WTC11 (cell line): Measurements from ENCODE around the gene COBL. TPM values are rescaled to one million over a fixed set of nuclear protein-coding genes. Genes with fewer than 3 reads are reported as not detected.

Source experiments
- ATAC-seq: fragments of 200-7000 bp; cut with Tn5 transposase; 2 replicates; pipeline ENCODE4 v1.10.0; 2021; ENCODE audit warnings: mild to moderate bottlenecking, moderate library complexity
- CTCF ChIA-PET: fragments of 300-600 bp; sonication (Branson Sonifier 250); formaldehyde crosslinking; loops from one replicate; lab custom pipeline; 2021; ENCODE audit warnings: antibody characterized with exemption; lab: Charles Lee
- POLR2A ChIA-PET: fragments of 350-600 bp; sonication (Branson Sonifier 250); formaldehyde crosslinking; loops from one replicate; lab custom pipeline; 2021; ENCODE audit warnings: antibody characterized with exemption; lab: Charles Lee
- DNase-seq: peaks from one replicate; pipeline ENCODE4 v3.0.0; 2021; ENCODE audit warnings: low spot score
- H3K27ac Mint-ChIP-seq: 2 replicates; pipeline ENCODE4 v1.8.0; 2021; ENCODE audit warnings: mixed read lengths
- H3K27me3 Mint-ChIP-seq: 2 replicates; pipeline ENCODE4 v1.8.0; 2021; ENCODE audit warnings: low read depth, mild to moderate bottlenecking, moderate library complexity, mixed read lengths
- H3K36me3 Mint-ChIP-seq: 2 replicates; pipeline ENCODE4 v1.8.0; 2021; ENCODE audit warnings: mixed read lengths
- H3K4me1 Mint-ChIP-seq: 2 replicates; pipeline ENCODE4 v1.8.0; 2022; ENCODE audit warnings: mixed read lengths
- H3K4me3 Mint-ChIP-seq: 2 replicates; pipeline ENCODE4 v1.8.0; 2021; ENCODE audit warnings: mild to moderate bottlenecking, moderate library complexity, mixed read lengths
- H3K9me3 Mint-ChIP-seq: 2 replicates; pipeline ENCODE4 v1.8.0; 2021; ENCODE audit warnings: mixed read lengths
- ATF1 ChIP-seq: sonication (generic); formaldehyde crosslinking; IDR thresholded peaks from 2 replicates; pipeline ENCODE4 v1.8.1; 2023; ENCODE audit warnings: mild to moderate bottlenecking, moderate library complexity, missing genetic modification reagents
- CREM ChIP-seq: sonication (generic); formaldehyde crosslinking; IDR thresholded peaks from 2 replicates; pipeline ENCODE4 v1.8.1; 2022; ENCODE audit warnings: mild to moderate bottlenecking, missing genetic modification reagents, moderate library complexity
- E2F4 ChIP-seq: sonication (generic); formaldehyde crosslinking; IDR thresholded peaks from 2 replicates; pipeline ENCODE4 v1.8.1; 2022; ENCODE audit warnings: low read depth, mild to moderate bottlenecking, moderate library complexity, missing genetic modification reagents, borderline replicate concordance
- FOXJ3 ChIP-seq: sonication (generic); formaldehyde crosslinking; IDR thresholded peaks from 2 replicates; pipeline ENCODE4 v1.9.0; 2021; ENCODE audit warnings: missing genetic modification reagents, mild to moderate bottlenecking, borderline replicate concordance
- FOXK1 ChIP-seq: sonication (generic); formaldehyde crosslinking; IDR thresholded peaks from 2 replicates; pipeline ENCODE4 v1.8.0; 2022; ENCODE audit warnings: mild to moderate bottlenecking, moderate library complexity, missing genetic modification reagents
- GTF2I ChIP-seq: fragments of 250-450 bp; sonication (Bioruptor Pico); conservative IDR thresholded peaks from 2 replicates; pipeline ENCODE4 v1.4.0; 2021; ENCODE audit warnings: mild to moderate bottlenecking
- MXD4 ChIP-seq: fragments of 250-450 bp; sonication (Bioruptor Pico); IDR thresholded peaks from 2 replicates; pipeline ENCODE4 v1.8.0; 2021; ENCODE audit warnings: mild to moderate bottlenecking, moderate library complexity, borderline replicate concordance
- MYBL2 ChIP-seq: sonication (generic); formaldehyde crosslinking; IDR thresholded peaks from 2 replicates; pipeline ENCODE4 v1.8.1; 2023; ENCODE audit warnings: mild to moderate bottlenecking, moderate library complexity, missing genetic modification reagents
- NR1H2 ChIP-seq: sonication (generic); formaldehyde crosslinking; IDR thresholded peaks from 2 replicates; pipeline ENCODE4 v1.9.0; 2021; ENCODE audit warnings: mild to moderate bottlenecking, moderate library complexity, missing genetic modification reagents
- NR2C2 ChIP-seq: sonication (generic); formaldehyde crosslinking; IDR thresholded peaks from 2 replicates; pipeline ENCODE4 v1.8.0; 2022; ENCODE audit warnings: mild to moderate bottlenecking, missing genetic modification reagents
- OVOL2 ChIP-seq: fragments of 250-450 bp; sonication (Bioruptor Pico); IDR thresholded peaks from 2 replicates; pipeline ENCODE4 v1.9.0; 2021; ENCODE audit warnings: mild to moderate bottlenecking, borderline replicate concordance
- PREB ChIP-seq: sonication (generic); formaldehyde crosslinking; IDR thresholded peaks from 2 replicates; pipeline ENCODE4 v1.8.1; 2022; ENCODE audit warnings: mild to moderate bottlenecking, missing genetic modification reagents, moderate library complexity, borderline replicate concordance
- SMAD3 ChIP-seq: sonication (generic); formaldehyde crosslinking; IDR thresholded peaks from 2 replicates; pipeline ENCODE4 v1.8.0; 2022; ENCODE audit warnings: missing genetic modification reagents, mild to moderate bottlenecking, borderline replicate concordance
- TP53 ChIP-seq: sonication (generic); formaldehyde crosslinking; IDR thresholded peaks from 2 replicates; pipeline ENCODE4 v1.8.1; 2023; ENCODE audit warnings: mild to moderate bottlenecking, missing genetic modification reagents
- ZBTB43 ChIP-seq: sonication (generic); formaldehyde crosslinking; IDR thresholded peaks from 2 replicates; pipeline ENCODE4 v1.8.1; 2023; ENCODE audit warnings: mild to moderate bottlenecking, missing genetic modification reagents
- ZNF138 ChIP-seq: sonication (generic); formaldehyde crosslinking; conservative IDR thresholded peaks from 2 replicates; pipeline ENCODE4 v1.8.1; 2022; ENCODE audit warnings: mild to moderate bottlenecking, moderate library complexity, missing genetic modification reagents
- ZNF425 ChIP-seq: fragments of 250-450 bp; sonication (Bioruptor Pico); conservative IDR thresholded peaks from 2 replicates; pipeline ENCODE4 v1.9.0; 2021; ENCODE audit warnings: mild to moderate bottlenecking
- ZNF512 ChIP-seq: sonication (generic); formaldehyde crosslinking; IDR thresholded peaks from 2 replicates; pipeline ENCODE4 v1.8.1; 2022; ENCODE audit warnings: missing genetic modification reagents, borderline replicate concordance
- ZNF532 ChIP-seq: fragments of 250-450 bp; sonication (Bioruptor Pico); IDR thresholded peaks from 2 replicates; pipeline ENCODE4 v1.9.0; 2021; ENCODE audit warnings: mild to moderate bottlenecking, borderline replicate concordance
- ZSCAN18 ChIP-seq: fragments of 250-450 bp; sonication (Bioruptor Pico); IDR thresholded peaks from 2 replicates; pipeline ENCODE4 v2.1.2; 2022; ENCODE audit warnings: mild to moderate bottlenecking, moderate library complexity
- total RNA-seq: library from RNA; stranded (reverse); gene quantifications from 3 replicates; pipeline ENCODE4 v1.2.3, GENCODE V29; 2021

COBL gene
- total RNA-seq, 1 experiment from 2014 or later: 36.5 TPM

- TF ChIP-seq ZSCAN18 (CRISPR knock-in tag) (no peak), MXD4 (CRISPR knock-in tag) (no peak), E2F4 (CRISPR knock-in tag) (no peak), TP53 (CRISPR knock-in tag) (no peak), ZNF532 (CRISPR knock-in tag) (no peak), ZNF512 (CRISPR knock-in tag) (no peak), FOXK1 (CRISPR knock-in tag) (no peak), GTF2I (CRISPR knock-in tag) (no peak)
- ATAC-seq (no peak), DNase-seq (no peak)
- CTCF ChIA-PET: interaction anchor here (2.3 kb wide), 1 partner anchor 10 kb away, joined by 9 read pairs; no protein-coding TSS in a partner anchor
- Mint-ChIP-seq H3K27ac (no peak overlapping the region), H3K27me3 (no peaks in the 10 kb centered on the region), H3K36me3 (no peaks in the 10 kb centered on the region), H3K9me3 (no peaks in the 10 kb centered on the region), H3K4me1 (no peaks in the 10 kb centered on the region), H3K4me3 (no peak overlapping the region)
- POLR2A ChIA-PET: no interaction called here
These were observed 306.1 kb downstream of the COBL start for GRCh38 chr7:51010534-51010933.

GRCh38 chr7:51009716-51010496 lies 306.7 kb downstream of the COBL start:
- Mint-ChIP-seq H3K4me1 (no peaks in the 10 kb centered on the region), H3K9me3 (no peaks in the 10 kb centered on the region), H3K36me3 (no peaks in the 10 kb centered on the region), H3K27me3 (no peaks in the 10 kb centered on the region), H3K4me3 (no peak overlapping the region), H3K27ac (no peak overlapping the region)
- DNase-seq (no peak), ATAC-seq (no peak)
- POLR2A ChIA-PET: no interaction called here
- CTCF ChIA-PET: interaction anchor here (0.6 to 2.3 kb wide), 3 partner anchors 10 to 132 kb away, joined by 3 to 9 read pairs (median 3); no protein-coding TSS in a partner anchor
- TF ChIP-seq TP53 (CRISPR knock-in tag) (no peak), FOXJ3 (no peak), OVOL2 (CRISPR knock-in tag) (no peak), NR2C2 (no peak), ZNF425 (no peak), NR1H2 (CRISPR knock-in tag) (no peak), ZBTB43 (CRISPR knock-in tag) (no peak), ZNF138 (CRISPR knock-in tag) (no peak), MYBL2 (CRISPR knock-in tag) (no peak), SMAD3 (CRISPR knock-in tag) (no peak), CREM (CRISPR knock-in tag) (no peak), ATF1 (no peak), MXD4 (CRISPR knock-in tag) (no peak), PREB (CRISPR knock-in tag) (no peak)
